Mammary epithelial cell (primary cell): Measurements from ENCODE around the gene C3orf70.

ENCODE experiments used
- EZH2 ChIP-seq: IDR thresholded peaks from 2 replicates; pipeline ENCODE4 v1.6.1; 2012; ENCODE audit warnings: low read length, inconsistent platforms, borderline replicate concordance
- TF ChIP-seq, protein P1 (sequence below), 2 donors: IDR thresholded peaks in 1 of 2; conservative IDR thresholded peaks in 1 of 2; 2 replicates each; pipeline ENCODE4 v1.5.1; 2011 to 2012; ENCODE audit warnings: inconsistent platforms in 2 of 2, low read length in 2 of 2, mild to moderate bottlenecking in 2 of 2, control low read depth in 1 of 2, low read depth in 1 of 2; ENCODE audit not compliant: insufficient read depth in 1 of 2; ENCODE audit errors: extremely low read depth in 1 of 2

DNA sequence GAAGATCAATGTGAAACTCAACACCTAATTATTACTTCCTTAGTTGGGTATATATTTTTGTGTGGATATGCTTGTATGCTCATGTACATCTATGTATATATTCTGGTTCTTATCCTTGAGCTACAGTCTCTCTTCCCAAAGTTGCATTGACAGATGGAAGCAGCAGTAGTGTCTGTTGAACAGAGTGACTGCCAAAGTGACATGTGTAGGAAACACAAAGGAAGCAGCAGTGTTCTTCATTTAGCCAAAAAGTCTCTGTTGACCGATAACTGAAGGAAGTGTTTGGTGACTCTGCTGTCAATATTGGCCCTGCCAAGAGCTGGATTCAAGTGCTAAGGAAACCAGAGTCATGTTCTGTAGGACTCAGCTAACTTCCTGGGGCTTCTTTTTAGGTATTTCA is 123.8 kb downstream of the C3orf70 start:
- TF ChIP-seq, protein P1, sequence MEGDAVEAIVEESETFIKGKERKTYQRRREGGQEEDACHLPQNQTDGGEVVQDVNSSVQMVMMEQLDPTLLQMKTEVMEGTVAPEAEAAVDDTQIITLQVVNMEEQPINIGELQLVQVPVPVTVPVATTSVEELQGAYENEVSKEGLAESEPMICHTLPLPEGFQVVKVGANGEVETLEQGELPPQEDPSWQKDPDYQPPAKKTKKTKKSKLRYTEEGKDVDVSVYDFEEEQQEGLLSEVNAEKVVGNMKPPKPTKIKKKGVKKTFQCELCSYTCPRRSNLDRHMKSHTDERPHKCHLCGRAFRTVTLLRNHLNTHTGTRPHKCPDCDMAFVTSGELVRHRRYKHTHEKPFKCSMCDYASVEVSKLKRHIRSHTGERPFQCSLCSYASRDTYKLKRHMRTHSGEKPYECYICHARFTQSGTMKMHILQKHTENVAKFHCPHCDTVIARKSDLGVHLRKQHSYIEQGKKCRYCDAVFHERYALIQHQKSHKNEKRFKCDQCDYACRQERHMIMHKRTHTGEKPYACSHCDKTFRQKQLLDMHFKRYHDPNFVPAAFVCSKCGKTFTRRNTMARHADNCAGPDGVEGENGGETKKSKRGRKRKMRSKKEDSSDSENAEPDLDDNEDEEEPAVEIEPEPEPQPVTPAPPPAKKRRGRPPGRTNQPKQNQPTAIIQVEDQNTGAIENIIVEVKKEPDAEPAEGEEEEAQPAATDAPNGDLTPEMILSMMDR (conservative IDR thresholded peaks at IDR 0.05 in 1 of 2, IDR thresholded peaks at IDR 0.05 in 1 of 2; ENCODE audit: extremely low read depth in 1 of 2, insufficient read depth in 1 of 2, low read depth in 1 of 2, low read length in 2 of 2): no peak
- TF ChIP-seq EZH2: no peak
